H1 (cell line): Measurements from ENCODE around the gene TBC1D22A. TPM values are rescaled to one million over a fixed set of nuclear protein-coding genes. Genes with fewer than 3 reads are reported as not detected.
A peak's percentile ranks its signal among the peaks of the same experiment; 100 is the strongest.

Experiments
- CTCF ChIA-PET: fragments of 300-600 bp; sonication (Branson Sonifier 250); formaldehyde crosslinking; loops from one replicate; lab custom pipeline; 2021; ENCODE audit not compliant: partially characterized antibody; lab: Charles Lee
- POLR2A ChIA-PET: fragments of 300-600 bp; sonication (Branson Sonifier 250); formaldehyde crosslinking; loops from one replicate; lab custom pipeline; 2021; ENCODE audit warnings: inconsistent platforms; ENCODE audit not compliant: partially characterized antibody; lab: Charles Lee
- DNase-seq, 2 experiments: peaks; one replicate each; pipeline versions ENCODE4 v3.0.0 to v3.0.0-alpha.2; 2010 to 2022; ENCODE audit warnings: low spot score in 2 of 2, low read depth in 1 of 2, mixed read lengths in 1 of 2
- FAIRE-seq: peaks from 2 replicates; lab custom pipeline; 2011; peaks lifted over from hg19 to GRCh38; lab: Jason Lieb, UNC
- H2AFZ ChIP-seq: 2 replicates; pipeline ENCODE4 v1.8.1; 2012; ENCODE audit warnings: low read length, inconsistent platforms
- H2AK5ac ChIP-seq: 2 replicates; pipeline ENCODE4 v1.6.1; 2013; ENCODE audit warnings: low read depth, low read length
- H2BK120ac ChIP-seq: replicated peaks from 2 replicates; pipeline ENCODE3; 2013; ENCODE audit warnings: low read depth, low read length, inconsistent platforms
- H2BK12ac ChIP-seq: 2 replicates; pipeline ENCODE4 v1.6.1; 2013; ENCODE audit warnings: low read depth, low read length
- H2BK15ac ChIP-seq: 2 replicates; pipeline ENCODE4 v1.6.1; 2013; ENCODE audit warnings: low read length
- H2BK20ac ChIP-seq: 2 replicates; pipeline ENCODE4 v1.6.1; 2013; ENCODE audit warnings: low read length
- H2BK5ac ChIP-seq: 2 replicates; pipeline ENCODE4 v1.6.1; 2013; ENCODE audit warnings: low read depth, low read length
- H3K14ac ChIP-seq: 2 replicates; pipeline ENCODE4 v1.6.1; 2013; ENCODE audit warnings: inconsistent platforms; ENCODE audit not compliant: insufficient read length
- H3K18ac ChIP-seq: 2 replicates; pipeline ENCODE4 v1.6.1; 2013; ENCODE audit warnings: low read length; ENCODE audit errors: extremely low read depth
- H3K23ac ChIP-seq: 2 replicates; pipeline ENCODE4 v1.6.1; 2013; ENCODE audit warnings: inconsistent platforms; ENCODE audit not compliant: insufficient read length
- H3K23me2 ChIP-seq: 2 replicates; pipeline ENCODE4 v1.6.1; 2013; ENCODE audit warnings: low read depth, low read length
- H3K27ac ChIP-seq: 2 replicates; pipeline ENCODE4 v1.6.1; 2011; ENCODE audit warnings: low read depth, low read length, inconsistent platforms
- H3K27me3 ChIP-seq, 4 experiments: replicated peaks in 1 of 4; 1 replicate in 1 of 4; 2 replicates in 3 of 4; pipeline versions ENCODE4 v1.6.1 to v1.8.1; 2011 to 2013; ENCODE audit warnings: low read length in 3 of 4, mild to moderate bottlenecking in 3 of 4, inconsistent platforms in 2 of 4, mixed read lengths in 2 of 4, moderate library complexity in 1 of 4; ENCODE audit not compliant: control insufficient read depth in 3 of 4, insufficient read depth in 3 of 4; ENCODE audit errors: extremely low read depth in 1 of 4
- H3K36me3 ChIP-seq, 4 experiments: 2 replicates each; pipeline versions ENCODE4 v1.6.1 to v1.8.1; 2011 to 2013; ENCODE audit warnings: mild to moderate bottlenecking in 4 of 4, low read length in 3 of 4, moderate library complexity in 2 of 4, control low read depth in 1 of 4, inconsistent platforms in 1 of 4; ENCODE audit not compliant: insufficient read depth in 4 of 4, control insufficient read depth in 2 of 4
- H3K4ac ChIP-seq: replicated peaks from 2 replicates; pipeline ENCODE3; 2013; ENCODE audit warnings: low read length, low read depth, mixed read lengths, inconsistent platforms; ENCODE audit not compliant: insufficient read length
- H3K4me1 ChIP-seq, 4 experiments: replicated peaks in 1 of 4; 1 replicate in 1 of 4; 2 replicates in 3 of 4; pipeline versions ENCODE4 v1.6.1 to v1.8.1; 2011 to 2013; ENCODE audit warnings: low read length in 3 of 4, inconsistent platforms in 2 of 4, mixed read lengths in 1 of 4; ENCODE audit not compliant: insufficient read depth in 4 of 4, control insufficient read depth in 3 of 4
- H3K4me2 ChIP-seq, 2 experiments: 2 replicates each; pipeline versions ENCODE4 v1.6.1 to v1.8.1; 2011 to 2013; ENCODE audit warnings: low read depth in 2 of 2, low read length in 2 of 2, control low read depth in 1 of 2, inconsistent platforms in 1 of 2, mild to moderate bottlenecking in 1 of 2; ENCODE audit not compliant: insufficient read depth in 1 of 2
- H3K4me3 ChIP-seq, 4 experiments: fragments of 200-600, 300-600 bp in 1 of 4; sonication (generic), shearing (Covaris generic), sonication (Bioruptor Twin) in 1 of 4; 2 replicates each; pipeline versions ENCODE4 v1.5.1 to v1.8.1; 2011 to 2016; ENCODE audit warnings: low read length in 4 of 4, low read depth in 3 of 4, control low read depth in 2 of 4, inconsistent platforms in 2 of 4, mild to moderate bottlenecking in 2 of 4, mixed read lengths in 1 of 4, moderate library complexity in 1 of 4; ENCODE audit not compliant: insufficient read depth in 2 of 4; ENCODE audit errors: extremely low read depth in 1 of 4
- H3K56ac ChIP-seq: replicated peaks from 2 replicates; pipeline ENCODE3; 2013; ENCODE audit warnings: low read depth, mild to moderate bottlenecking, mixed read lengths, low read length, inconsistent platforms; ENCODE audit not compliant: insufficient read length
- H3K79me1 ChIP-seq: 2 replicates; pipeline ENCODE4 v1.6.1; 2013; ENCODE audit warnings: low read depth, low read length, control low read depth
- H3K79me2 ChIP-seq, 2 experiments: 2 replicates each; pipeline versions ENCODE4 v1.6.1 to v1.8.1; 2012 to 2013; ENCODE audit warnings: low read length in 2 of 2, mild to moderate bottlenecking in 2 of 2, inconsistent platforms in 1 of 2; ENCODE audit not compliant: insufficient read depth in 2 of 2, control insufficient read depth in 1 of 2
- H3K9ac ChIP-seq, 4 experiments: replicated peaks in 1 of 4; 1 replicate in 1 of 4; 2 replicates in 3 of 4; pipeline versions ENCODE4 v1.6.1 to v1.8.1; 2011 to 2013; ENCODE audit warnings: low read depth in 3 of 4, low read length in 3 of 4, control low read depth in 2 of 4, mild to moderate bottlenecking in 2 of 4, moderate library complexity in 2 of 4, inconsistent platforms in 1 of 4; ENCODE audit errors: extremely low read depth in 1 of 4
- H3K9me3 ChIP-seq, 2 experiments: 2 replicates each; pipeline versions ENCODE4 v1.6.1 to v1.8.1; 2012 to 2013; ENCODE audit warnings: mild to moderate bottlenecking in 2 of 2, moderate library complexity in 2 of 2, control low read depth in 1 of 2, inconsistent platforms in 1 of 2, low read depth in 1 of 2, low read length in 1 of 2, mixed read lengths in 1 of 2; ENCODE audit not compliant: insufficient read depth in 2 of 2
- H4K20me1 ChIP-seq, 2 experiments: replicated peaks in 1 of 2; 2 replicates each; pipeline versions ENCODE3 to v1.8.1; 2011 to 2013; ENCODE audit warnings: inconsistent platforms in 2 of 2, low read length in 2 of 2, mild to moderate bottlenecking in 1 of 2; ENCODE audit not compliant: insufficient read depth in 2 of 2, control insufficient read depth in 1 of 2
- H4K5ac ChIP-seq: 2 replicates; pipeline ENCODE4 v1.6.1; 2013; ENCODE audit warnings: low read length, low read depth, mixed read lengths, inconsistent platforms; ENCODE audit not compliant: insufficient read length
- H4K8ac ChIP-seq: 2 replicates; pipeline ENCODE4 v1.8.0; 2013; ENCODE audit warnings: mild to moderate bottlenecking, moderate library complexity, low read length, inconsistent platforms; ENCODE audit not compliant: insufficient read depth; ENCODE audit errors: extremely low read depth
- H4K91ac ChIP-seq: replicated peaks from 2 replicates; pipeline ENCODE3; 2013; ENCODE audit warnings: low read length, mixed read lengths, inconsistent platforms; ENCODE audit not compliant: insufficient read length
- ASH2L ChIP-seq: fragments of 200-600, 300-600 bp; sonication (generic); IDR thresholded peaks from one replicate; pipeline ENCODE4 v1.7.1; 2017; ENCODE audit warnings: low read length
- BACH1 ChIP-seq: IDR thresholded peaks from 2 replicates; pipeline ENCODE4 v1.6.1; 2012; ENCODE audit warnings: low read length, improper control_type of control experiment
- CHD1 ChIP-seq: IDR thresholded peaks from 2 replicates; pipeline ENCODE4 v1.6.1; 2012; ENCODE audit warnings: low read depth, low read length, improper control_type of control experiment
- EP300 ChIP-seq, 2 experiments: IDR thresholded peaks; 1 replicate in 1 of 2; 2 replicates in 1 of 2; pipeline ENCODE4 v1.6.1; 2011 to 2012; ENCODE audit warnings: low read depth in 2 of 2, low read length in 2 of 2, mild to moderate bottlenecking in 2 of 2, borderline replicate concordance in 1 of 2, inconsistent platforms in 1 of 2, moderate library complexity in 1 of 2
- FOSL1 ChIP-seq: IDR thresholded peaks from 2 replicates; pipeline ENCODE4 v1.6.1; 2011; ENCODE audit warnings: mild to moderate bottlenecking, low read depth, low read length, moderate library complexity; ENCODE audit not compliant: insufficient read depth
- GABPA ChIP-seq: IDR thresholded peaks from 2 replicates; pipeline ENCODE4 v1.6.1; 2011; ENCODE audit warnings: mild to moderate bottlenecking, low read length, moderate library complexity, borderline replicate concordance; ENCODE audit not compliant: insufficient read depth
- HDAC2 ChIP-seq, 2 experiments: fragments of 300-600 bp in 1 of 2; sonication (generic) in 1 of 2; IDR thresholded peaks; 2 replicates each; pipeline ENCODE4 v1.6.1; 2011 to 2012; ENCODE audit warnings: low read depth in 2 of 2, low read length in 2 of 2, mild to moderate bottlenecking in 2 of 2, moderate library complexity in 2 of 2, borderline replicate concordance in 1 of 2, inconsistent platforms in 1 of 2
- HDAC6 ChIP-seq: IDR thresholded peaks from one replicate; pipeline ENCODE4 v1.7.1; 2012; ENCODE audit warnings: low read depth, mild to moderate bottlenecking, inconsistent platforms, low read length, moderate library complexity
- KDM4A ChIP-seq: IDR thresholded peaks from one replicate; pipeline ENCODE4 v1.7.1; 2012; ENCODE audit warnings: low read depth, mild to moderate bottlenecking, moderate library complexity, low read length, inconsistent platforms; ENCODE audit not compliant: severe bottlenecking
- MAFK ChIP-seq: IDR thresholded peaks from 2 replicates; pipeline ENCODE4 v1.6.1; 2012; ENCODE audit warnings: low read depth, mild to moderate bottlenecking, improper control_type of control experiment, low read length
- NANOG ChIP-seq: IDR thresholded peaks from 2 replicates; pipeline ENCODE4 v1.6.1; 2011; ENCODE audit warnings: low read length, low read depth, mild to moderate bottlenecking, inconsistent platforms; ENCODE audit not compliant: insufficient read depth, poor library complexity, severe bottlenecking
- RFX5 ChIP-seq: IDR thresholded peaks from 2 replicates; pipeline ENCODE4 v1.6.1; 2011; ENCODE audit warnings: low read depth, low read length, improper control_type of control experiment, borderline replicate concordance
- SP4 ChIP-seq: IDR thresholded peaks from 2 replicates; pipeline ENCODE4 v1.6.1; 2012; ENCODE audit warnings: low read length, inconsistent platforms
- TCF12 ChIP-seq: IDR thresholded peaks from 2 replicates; pipeline ENCODE4 v1.6.1; 2011; ENCODE audit warnings: low read depth, mild to moderate bottlenecking, low read length
- WGBS, 2 experiments: shearing (Covaris generic) in 1 of 2; methylation state at CpG; one replicate each; pipeline versions ENCODE4 v1.1.6 to v1.1.7; 2013 to 2015; ENCODE audit warnings: low lambda C conversion rate in 2 of 2, mixed read lengths in 2 of 2, inconsistent platforms in 1 of 2, low coverage in 1 of 2, missing lambda C conversion rate in 1 of 2; ENCODE audit not compliant: insufficient replicate concordance in 2 of 2, insufficient coverage in 1 of 2, insufficient read length in 1 of 2; ENCODE audit errors: extremely low coverage in 1 of 2, missing lambda C conversion rate in 1 of 2; 5-methylcytosine and 5-hydroxymethylcytosine counted together
- polyA plus RNA-seq, 7 experiments: library from polyadenylated mRNA; depleted of rRNA in 3 of 7; stranded (reverse) in 5 of 7; unstranded in 2 of 7; fragments of >200 nt in 5 of 7; fragments of 200-250 nt in 2 of 7; gene quantifications; 1 replicate in 5 of 7; 2 replicates in 1 of 7; 4 replicates in 1 of 7; pipeline versions ENCODE4 v1.2.1 to v1.2.3, GENCODE V29; 2011 to 2013; ENCODE audit warnings: missing spikeins in 2 of 7, mixed read lengths in 2 of 7
- total RNA-seq: library from RNA; stranded (reverse); fragmentation: NEBNext Ultra II Directional; extraction: Animal tissue kit (Norgen Biotek cat#: 25700); gene quantifications from 2 replicates; pipeline ENCODE4 v1.2.1, GENCODE V29; 2021

Gene TBC1D22A
- total and polyA plus RNA-seq, 2 of the 8 experiments (the other 6 are each of a cell fraction or from before 2014, with no cell fraction given): 11.9 to 18.4 TPM

DNA sequence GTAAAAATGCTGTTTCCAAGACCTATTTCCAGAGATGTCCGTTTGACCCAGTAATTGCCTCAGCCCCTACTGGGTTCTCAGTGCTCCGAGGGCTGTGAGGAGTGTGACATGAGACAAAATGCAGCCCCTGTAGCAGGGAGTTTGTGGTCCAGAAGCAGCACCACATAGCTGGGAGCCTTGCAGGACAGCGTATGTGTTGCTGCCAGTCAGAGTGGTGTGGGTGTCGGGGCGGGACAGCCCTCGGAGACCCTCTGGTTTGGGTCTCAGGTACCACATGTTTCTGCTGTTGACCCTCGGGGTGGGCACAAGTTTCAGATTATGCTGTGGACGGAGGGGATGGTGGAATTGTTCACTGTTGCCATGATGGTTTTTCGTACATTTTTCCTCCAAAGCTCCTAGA, 17.2 kb downstream of the TBC1D22A start:
- no peak overlapping the region for H2BK5ac ChIP-seq
- FAIRE-seq (no peak), DNase-seq (no peak)
- no peak overlapping the region for H3K27ac ChIP-seq
- H3K79me2 ChIP-seq: peaks cover 0 to 75% of the 10 kb centered on the region in 2 experiments; a peak in 2 of 4 replicates
- no peaks in the 10 kb centered on the region for H3K36me3 ChIP-seq
- H3K56ac ChIP-seq: no peak overlapping the region
- H2BK20ac ChIP-seq: no peak overlapping the region
- no peak overlapping the region for H2AK5ac ChIP-seq
- no peaks in the 10 kb centered on the region; a peak in 1 of 7 replicates for H3K27me3 ChIP-seq
- no peak overlapping the region for H2AFZ ChIP-seq
- no peak overlapping the region for H3K4me3 ChIP-seq
- H3K14ac ChIP-seq: no peak overlapping the region
- H4K91ac ChIP-seq: no peak overlapping the region
- H2BK15ac ChIP-seq: no peak overlapping the region
- no peaks in the 10 kb centered on the region for H3K9me3 ChIP-seq
- H3K4ac ChIP-seq: no peak overlapping the region
- H3K23me2 ChIP-seq: no peaks in the 10 kb centered on the region
- CTCF ChIA-PET: interaction anchor here (0.7 to 3.4 kb wide), 2 partner anchors 20 to 24 kb away, joined by 3 to 15 read pairs; no protein-coding TSS in a partner anchor
- peaks cover 0 to 4% (median under 1%) of the 10 kb centered on the region in 4 experiments; a peak in 3 of 7 replicates for H3K4me1 ChIP-seq
- WGBS, 2 experiments: 91% methylated on average over 9 of the region's 9 CpGs; no CpG with 5 or more reads in 1 of the 2 experiments
- H3K9ac ChIP-seq: no peak overlapping the region
- H3K79me1 ChIP-seq: peaks cover 18% of the 10 kb centered on the region
- no peak overlapping the region for H3K4me2 ChIP-seq
- no peak overlapping the region for H3K18ac ChIP-seq
- H3K23ac ChIP-seq: no peak overlapping the region
- H2BK12ac ChIP-seq: no peak overlapping the region
- 0 out of 2 replicates have a peak overlapping the region, but pooled peaks have one; percentile 35 for H4K8ac ChIP-seq
- no peak overlapping the region for H4K5ac ChIP-seq
- POLR2A ChIA-PET: interaction anchor here (1.0 kb wide), 1 partner anchor 17 kb away, joined by 6 read pairs; the partner anchor contains the start of gene TBC1D22A
- peaks cover 3 to 9% of the 10 kb centered on the region in 2 experiments for H4K20me1 ChIP-seq
- H2BK120ac ChIP-seq: no peak overlapping the region
- TF ChIP-seq CHD1 (no peak), GABPA (no peak), ASH2L (no peak), NANOG (no peak), BACH1 (no peak), KDM4A (no peak), FOSL1 (no peak), TCF12 (no peak), HDAC6 (no peak), EP300 (IDR thresholded peaks at IDR 0.05; ENCODE audit: borderline replicate concordance in 1 of 2, low read depth in 2 of 2, low read length in 2 of 2) (no peak), RFX5 (no peak), HDAC2 (IDR thresholded peaks at IDR 0.05; ENCODE audit: borderline replicate concordance in 1 of 2, low read depth in 2 of 2, low read length in 2 of 2) (no peak), SP4 (no peak), MAFK (no peak)
